ENCODE results near the gene ZIC2. TPM values are rescaled to one million over a fixed set of nuclear protein-coding genes. Genes with fewer than 3 reads are reported as not detected.

ZIC2 gene
- total and polyA plus RNA-seq, 2 of the 8 experiments (the other 6 are each of a cell fraction or from before 2014, with no cell fraction given) = 53.2 to 372 TPM

GRCh38 chr13:99980824-99981734 is 505 bp upstream of the ZIC2 start (continued):
- peak; percentile 78 for TF ChIP-seq ASH2L (IDR thresholded peaks at IDR 0.05; ENCODE audit: low read length)
- no peak for TF ChIP-seq BRCA1 (IDR thresholded peaks at IDR 0.05; ENCODE audit: low read depth, low read length)
- TF ChIP-seq MAFK (IDR thresholded peaks at IDR 0.05; ENCODE audit: low read depth, low read length) = no peak
- no peak for TF ChIP-seq SAP30 (IDR thresholded peaks at IDR 0.05; ENCODE audit: insufficient read depth, insufficient replicate concordance, low read length)
- no peak for TF ChIP-seq GTF2F1 (IDR thresholded peaks at IDR 0.05; ENCODE audit: borderline replicate concordance, low read depth, low read length)
- TF ChIP-seq RFX5 (IDR thresholded peaks at IDR 0.05; ENCODE audit: borderline replicate concordance, low read depth, low read length) = no peak
- TF ChIP-seq YY1 (IDR thresholded peaks at IDR 0.05; ENCODE audit: low read depth, low read length) = no peak
- no peak for TF ChIP-seq SP2 (IDR thresholded peaks at IDR 0.05; ENCODE audit: low read length)
- TF ChIP-seq, protein P1, sequence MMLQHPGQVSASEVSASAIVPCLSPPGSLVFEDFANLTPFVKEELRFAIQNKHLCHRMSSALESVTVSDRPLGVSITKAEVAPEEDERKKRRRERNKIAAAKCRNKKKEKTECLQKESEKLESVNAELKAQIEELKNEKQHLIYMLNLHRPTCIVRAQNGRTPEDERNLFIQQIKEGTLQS (IDR thresholded peaks at IDR 0.05; ENCODE audit: insufficient read depth, low read depth, low read length) = no peak
- TF ChIP-seq CBX8 (IDR thresholded peaks at IDR 0.05; ENCODE audit: borderline replicate concordance, low read depth, low read length) = no peak
